HG03135 (cell line): ENCODE results near the gene STAT5B.
"Not testable (repeated sequence)": the region's sequence is repeated elsewhere in the genome, so short reads cannot be mapped to it uniquely, and the experiment has no call there.

Experiments
- ATAC-seq: cut with Tn5 transposase; IDR thresholded peaks from one replicate; pipeline ENCODE4 v1.9.1; 2021; ENCODE audit warnings: mild to moderate bottlenecking, moderate library complexity; ENCODE audit not compliant: unreplicated experiment

STAT5B gene

GRCh38 chr17:42198897-42199296, 77.3 kb downstream of the STAT5B start:
- no peak for ATAC-seq

DNA sequence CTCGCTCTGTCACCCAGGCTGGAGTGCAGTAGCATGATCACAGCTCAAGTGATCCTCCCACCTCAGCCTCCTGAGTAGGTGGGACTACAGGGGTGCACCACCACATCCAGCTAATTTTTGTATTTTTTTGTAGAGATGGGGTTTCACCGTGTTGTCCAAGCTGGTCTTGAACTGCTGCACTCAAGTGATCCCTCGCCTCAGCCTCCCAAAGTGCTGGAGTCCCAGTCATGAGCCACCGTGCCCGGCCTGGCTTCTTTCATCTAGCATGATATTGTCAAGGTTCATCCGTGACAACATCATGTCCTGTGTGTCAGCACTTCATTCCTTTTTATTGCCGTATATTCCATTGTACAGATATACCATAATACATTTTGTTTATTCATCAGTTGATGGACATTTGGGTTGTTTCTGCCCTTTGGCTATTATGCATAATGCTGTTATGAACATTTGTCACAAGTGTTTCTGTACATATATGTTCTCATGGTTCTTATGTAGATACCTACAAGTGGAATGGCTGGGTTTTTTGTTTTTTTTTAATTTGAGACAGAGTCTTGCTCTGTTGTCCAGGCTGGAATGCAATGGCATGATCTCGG, 78.5 kb downstream of the STAT5B start:
- ATAC-seq: no peak

DNA sequence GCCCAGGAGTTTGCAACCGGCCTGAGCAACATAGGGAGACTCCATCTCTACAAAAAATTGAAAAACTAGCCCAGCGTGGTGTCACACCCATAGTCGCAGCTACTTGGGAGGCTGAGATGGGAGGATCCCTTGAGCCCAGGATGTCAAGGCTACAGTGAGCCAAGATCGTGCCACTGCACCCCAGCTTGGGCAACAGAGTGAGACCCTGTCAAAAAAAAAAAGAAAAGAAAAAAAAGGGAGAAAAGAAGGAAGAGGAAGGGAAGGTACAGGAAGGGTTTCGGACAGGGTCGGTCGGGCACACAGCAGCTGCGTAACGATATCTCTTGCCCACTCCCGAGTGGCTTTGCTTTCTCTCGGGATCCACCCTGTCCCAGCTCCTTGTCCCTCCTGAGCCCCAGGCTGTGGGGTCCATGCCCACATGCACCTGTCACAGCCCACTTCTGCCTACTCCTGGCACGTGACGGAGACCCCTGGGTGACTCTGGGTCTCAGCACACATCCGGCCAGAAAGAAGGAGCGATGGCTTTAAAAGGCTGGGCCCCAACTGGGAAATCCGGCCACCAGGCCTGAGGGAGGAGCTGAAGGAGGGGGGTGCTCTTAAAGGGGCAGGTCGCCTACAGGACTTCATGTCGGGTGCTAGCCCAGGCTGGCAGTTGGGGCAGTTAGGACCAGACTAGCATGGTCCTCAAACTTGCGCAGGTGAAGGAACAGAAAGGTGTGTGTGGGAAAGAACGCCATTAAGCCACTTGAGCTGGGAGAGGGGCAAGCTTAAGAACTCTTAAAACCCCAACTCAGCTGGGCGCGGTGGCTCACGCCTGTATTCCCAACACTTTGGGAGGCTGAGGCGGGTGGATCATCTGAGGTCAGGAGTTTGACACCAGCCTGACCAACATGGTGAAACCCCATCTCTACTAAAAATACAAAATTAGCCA, 82.0 kb downstream of the STAT5B start, which contains the start of gene GHDC:
Gene GHDC, minus strand, starts transcription at position 526 of the 931 bp plus-strand sequence. CDS start 913 bp downstream, outside the sequence.
- peak; percentile 73 for ATAC-seq

DNA sequence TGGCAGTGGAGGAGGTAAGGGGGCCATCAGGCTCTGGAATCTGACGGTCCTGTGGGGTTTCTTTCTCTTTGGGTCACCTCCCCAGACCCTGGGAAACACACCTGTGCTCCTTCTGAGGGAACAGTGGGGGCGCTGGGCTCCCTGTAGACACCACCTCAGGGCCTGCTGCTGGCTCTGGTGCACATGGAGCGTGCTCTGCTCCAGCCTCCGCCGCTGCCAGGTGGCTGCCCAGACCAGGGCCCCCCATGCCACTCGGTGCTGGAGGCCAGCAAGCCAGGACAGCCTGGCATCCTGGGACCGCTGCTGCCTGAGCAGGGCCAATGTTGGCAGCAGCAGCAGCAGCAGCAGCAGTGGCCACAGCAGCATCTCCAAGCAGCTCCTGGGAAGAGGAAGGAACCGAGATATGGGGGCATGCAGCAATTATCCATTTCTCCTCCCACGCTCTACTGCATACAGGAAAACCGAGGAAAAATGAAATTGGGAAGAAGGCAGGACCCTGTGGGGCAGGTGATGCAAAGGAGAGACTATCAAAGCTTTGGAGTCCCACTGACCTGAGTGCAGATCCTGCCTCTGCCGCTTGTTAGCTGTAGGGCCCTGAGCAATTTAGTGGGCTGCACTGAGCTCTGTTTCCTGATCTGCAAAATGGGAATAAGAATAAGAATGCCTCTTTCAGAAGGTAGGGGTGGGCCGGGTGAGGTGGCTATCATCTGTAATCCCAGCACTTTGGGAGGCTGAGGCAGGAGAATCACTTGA, 82.8 kb downstream of the STAT5B start:
- ATAC-seq: no peak

DNA sequence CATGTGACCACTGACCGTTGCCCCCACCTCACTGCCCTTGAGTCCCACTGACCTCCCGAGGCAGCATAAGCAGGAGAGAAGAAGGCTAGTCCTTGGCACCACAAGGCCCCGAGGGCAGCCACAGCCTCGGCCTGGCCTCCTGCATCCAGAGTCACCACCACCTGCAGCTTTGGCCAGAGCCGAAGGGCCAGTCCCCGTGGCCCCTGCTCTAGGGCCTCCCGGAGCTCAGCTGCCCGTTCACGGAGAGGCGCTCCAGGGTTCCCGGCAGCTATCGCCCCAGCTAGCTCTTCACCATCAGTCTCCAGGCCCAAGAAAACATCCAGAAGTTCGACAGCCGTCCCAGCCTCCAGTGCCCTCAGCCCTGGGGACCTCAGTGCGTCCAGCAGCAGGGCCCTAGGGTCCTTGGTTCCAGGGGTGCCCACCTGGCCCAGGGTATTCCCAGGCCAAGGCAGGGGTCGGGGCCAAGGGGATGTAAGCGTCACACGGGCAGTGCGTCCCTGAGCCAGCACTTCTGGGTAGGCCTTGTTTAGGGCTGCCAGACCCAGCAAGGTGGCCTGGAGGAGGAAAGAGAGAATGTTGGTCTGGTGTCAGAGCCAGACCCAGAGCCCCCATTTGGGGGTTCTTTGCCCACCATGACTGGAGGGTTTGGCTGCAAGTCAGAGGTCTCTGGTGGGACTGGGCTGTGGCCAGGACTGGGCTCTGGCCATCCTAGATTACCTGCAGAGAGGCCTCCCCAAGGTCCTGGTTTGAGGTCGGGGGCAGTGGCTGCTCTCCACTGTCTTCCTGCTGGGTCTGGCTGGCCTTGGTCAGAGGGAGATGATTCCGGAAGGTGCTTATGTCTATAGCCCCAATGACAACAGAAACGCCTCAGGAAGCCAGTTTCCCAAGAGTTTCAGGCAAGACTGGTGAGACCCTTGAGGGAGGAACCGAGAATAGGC, 83.7 kb downstream of the STAT5B start:
- no peak for ATAC-seq

- ATAC-seq: no peak
Measured at GRCh38 chr17:42191275-42191608, 84.9 kb downstream of the STAT5B start.

- no peak for ATAC-seq
Measured at GRCh38 chr17:42190491-42191274, 85.5 kb downstream of the STAT5B start.

GRCh38 chr17:42189651-42189965, 86.6 kb downstream of the STAT5B start:
- no peak for ATAC-seq

DNA sequence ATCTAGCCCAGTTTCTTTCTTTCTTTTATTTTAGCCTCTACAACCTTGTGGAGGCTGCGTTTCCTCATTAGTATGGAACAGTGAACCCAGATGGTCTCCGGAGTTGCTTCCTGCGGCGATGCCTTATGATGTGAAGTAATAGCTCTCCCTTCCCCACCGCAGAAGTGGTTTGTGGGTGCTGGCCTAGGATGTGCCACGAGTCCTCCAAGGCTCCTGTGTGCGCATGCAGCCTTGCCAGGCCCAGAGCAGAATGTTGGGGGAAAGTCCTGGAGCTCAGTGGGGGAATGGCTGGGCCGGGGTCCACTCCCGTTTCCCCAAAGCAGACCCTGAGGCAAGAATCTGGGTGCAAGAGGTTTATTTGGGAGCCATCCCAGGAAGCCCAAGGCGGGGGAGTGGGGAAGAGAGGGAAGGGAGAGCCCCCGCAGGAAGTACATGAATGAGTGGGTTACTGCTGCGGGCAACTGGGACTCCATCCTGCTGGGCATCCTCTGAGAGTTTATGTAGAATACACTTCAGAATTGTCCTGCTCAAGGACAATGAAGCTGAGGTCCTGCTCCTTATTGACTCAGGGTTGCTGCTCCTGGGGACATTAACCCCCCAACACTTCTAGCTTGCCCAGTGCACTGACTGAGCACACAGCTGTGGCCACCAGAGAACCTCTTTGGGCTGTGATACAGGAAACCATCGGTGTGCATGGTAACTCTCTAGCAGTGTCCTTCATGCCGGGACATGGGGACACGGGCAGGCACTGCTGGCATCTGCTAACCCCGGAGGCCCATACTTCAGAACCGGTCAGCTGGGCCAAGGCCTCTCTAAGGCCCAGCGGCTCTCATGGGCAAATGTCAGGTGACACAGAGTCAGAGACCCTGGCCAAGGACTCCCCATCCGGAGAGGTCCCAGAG, 87.2 kb downstream of the STAT5B start:
- ATAC-seq: no peak

GRCh38 chr17:42187833-42188232, 88.4 kb downstream of the STAT5B start:
- no peak for ATAC-seq

DNA sequence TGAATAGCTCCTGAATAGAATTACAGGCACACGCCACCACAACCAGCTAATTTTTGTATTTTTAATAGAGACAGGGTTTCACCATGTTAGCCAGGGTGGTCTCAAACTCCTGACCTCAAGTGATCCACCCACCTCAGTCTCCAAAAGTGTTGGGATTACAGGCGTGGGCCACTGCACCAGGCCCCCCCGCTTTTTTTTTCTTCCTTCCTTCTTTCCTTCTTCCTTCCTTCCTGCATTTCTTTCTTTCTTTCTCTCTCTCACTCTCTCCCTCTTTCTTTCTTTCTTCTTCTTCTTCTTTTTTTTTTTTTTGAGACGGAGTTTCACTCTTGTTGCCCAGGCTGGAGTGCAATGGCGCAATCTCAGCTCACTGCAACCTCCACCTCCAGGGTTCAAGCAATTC, 90.0 kb downstream of the STAT5B start:
- ATAC-seq: not testable (repeated sequence)

DNA sequence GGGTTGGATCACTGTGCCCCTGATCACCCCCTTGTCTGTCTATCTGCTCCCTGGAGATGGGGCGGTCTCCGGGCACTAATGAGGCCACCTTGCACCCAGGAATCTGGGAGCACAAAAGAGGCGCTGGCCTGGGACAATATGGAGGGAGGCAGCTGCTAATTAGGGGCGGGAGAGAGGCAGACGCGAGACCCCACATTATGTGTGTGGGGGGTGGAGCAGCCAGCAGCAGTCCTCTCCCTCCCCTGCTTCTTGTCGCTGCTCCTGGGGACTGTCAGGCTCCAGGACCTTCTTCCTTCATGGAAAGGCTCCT, 90.6 kb downstream of the STAT5B start:
- no peak for ATAC-seq

DNA sequence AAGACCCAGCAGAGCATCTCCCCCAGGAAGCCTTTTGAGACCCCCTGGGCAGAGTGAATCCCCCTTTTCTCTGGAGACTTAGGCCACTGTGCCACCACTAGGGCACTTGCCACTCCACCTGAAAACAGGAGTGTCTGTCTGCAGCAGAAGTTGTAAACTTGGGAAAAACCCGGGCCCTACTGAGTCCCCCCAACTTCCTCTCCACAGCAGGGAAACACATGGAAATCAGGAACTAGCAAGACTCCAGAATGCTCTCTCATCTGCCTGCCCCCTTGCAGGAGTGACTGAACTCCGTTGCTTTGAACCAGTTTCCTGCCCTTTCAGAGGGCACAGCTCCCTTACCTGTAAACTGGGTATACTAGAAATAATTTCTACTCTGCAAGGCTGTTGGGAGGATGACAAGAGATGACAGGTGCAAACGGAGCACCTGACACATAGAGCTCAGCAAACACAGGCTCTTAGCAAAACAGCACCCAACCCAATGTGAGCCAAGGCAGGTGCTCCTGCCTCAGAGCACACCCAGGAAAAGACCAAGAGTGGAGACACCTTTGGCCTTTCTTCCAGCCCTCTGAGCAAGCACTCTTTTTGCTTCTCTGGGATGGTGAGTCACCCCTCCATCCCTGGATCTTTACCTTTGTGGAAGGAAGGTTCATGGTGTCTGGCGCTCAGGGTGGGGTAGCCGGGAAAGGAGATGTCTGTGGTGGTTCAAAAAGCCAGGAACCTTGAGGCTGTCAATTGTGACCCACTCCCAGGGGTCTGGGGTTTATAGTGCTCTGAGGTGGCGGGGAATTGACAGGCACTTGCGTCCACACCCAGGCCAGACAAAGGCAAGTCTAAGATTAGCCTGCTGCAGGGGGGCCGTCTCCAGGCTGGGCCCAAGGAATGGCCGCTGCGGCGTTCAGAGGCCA, 91.2 kb downstream of the STAT5B start, which contains the start of gene HCRT:
Gene HCRT, minus strand, starts transcription at position 740 of the 908 bp plus-strand sequence. Its CDS starts 87 bp downstream, at position 653.
- no peak for ATAC-seq

GRCh38 chr17:42183741-42184711, 92.2 kb downstream of the STAT5B start:
- ATAC-seq: peak; percentile 57

DNA sequence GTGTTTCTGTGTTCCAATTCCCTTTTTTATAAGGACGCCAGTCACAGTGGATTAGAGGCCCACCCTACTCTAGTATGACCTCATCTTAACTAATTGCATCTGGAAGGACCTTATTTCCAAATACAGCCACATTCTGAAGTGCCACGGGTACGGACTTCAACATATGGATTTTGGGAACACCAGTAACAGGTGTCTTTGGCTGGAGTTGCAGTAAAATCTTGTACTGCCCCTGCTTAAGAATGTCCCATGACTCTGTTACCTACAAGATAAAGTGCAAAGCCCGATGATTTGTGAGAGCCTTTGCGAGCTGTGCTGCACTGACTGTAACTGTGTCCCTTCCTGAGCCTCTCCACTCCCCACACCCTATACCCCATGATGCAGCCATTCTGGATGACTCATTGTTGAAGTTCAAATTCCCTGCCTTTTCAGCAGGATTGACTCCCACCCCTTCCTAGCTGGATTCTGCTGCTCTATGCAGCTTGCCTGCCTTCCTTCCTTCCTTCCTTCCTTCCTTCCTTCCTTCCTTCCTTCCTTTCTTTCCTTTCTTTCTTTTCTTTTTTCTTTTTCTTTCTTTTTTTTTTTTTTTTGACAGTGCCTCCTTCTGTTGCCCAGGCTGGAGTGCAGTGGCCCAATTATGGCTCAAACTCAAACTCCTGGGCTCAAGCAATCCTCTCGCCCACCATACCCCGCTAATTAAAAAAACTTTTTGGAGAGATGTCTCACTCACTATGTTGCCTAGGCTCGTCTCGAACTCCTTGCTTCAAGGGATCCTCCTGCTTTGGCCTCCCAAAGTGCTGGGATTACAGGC, 93.1 kb downstream of the STAT5B start:
- ATAC-seq: no peak

- no peak for ATAC-seq
Measured at GRCh38 chr17:42181851-42182207, 94.4 kb downstream of the STAT5B start.
